GM12878 (cell line): ENCODE measurements around the gene NLGN1. TPM values are rescaled to one million over a fixed set of nuclear protein-coding genes. Genes with fewer than 3 reads are reported as not detected.

Experiments
- CREB1 ChIP-seq: IDR thresholded peaks from 2 replicates; pipeline ENCODE4 v1.6.1; 2012; ENCODE audit warnings: low read depth, mild to moderate bottlenecking, inconsistent platforms
- GATAD2B ChIP-seq: fragments of 450-650 bp; conservative IDR thresholded peaks from 2 replicates; pipeline ENCODE4 v1.6.1; 2017; ENCODE audit warnings: low read depth, mild to moderate bottlenecking, moderate library complexity
- HDGF ChIP-seq: fragments of 450-650 bp; IDR thresholded peaks from 2 replicates; pipeline ENCODE4 v1.6.1; 2016; ENCODE audit warnings: antibody characterized with exemption
- IRF4 ChIP-seq: IDR thresholded peaks from 2 replicates; pipeline ENCODE4 v1.6.1; 2011; ENCODE audit warnings: low read depth, low read length
- KLF5 ChIP-seq: fragments of 450-650 bp; IDR thresholded peaks from 2 replicates; pipeline ENCODE4 v1.6.1; 2014; ENCODE audit warnings: mild to moderate bottlenecking; ENCODE audit not compliant: partially characterized antibody
- NFYB ChIP-seq: IDR thresholded peaks from 2 replicates; pipeline ENCODE4 v1.6.1; 2011; ENCODE audit warnings: low read depth, mild to moderate bottlenecking, low read length, improper control_type of control experiment, moderate library complexity; ENCODE audit not compliant: insufficient read depth
- WRNIP1 ChIP-seq: IDR thresholded peaks from 2 replicates; pipeline ENCODE4 v1.6.1; 2011; ENCODE audit warnings: low read depth, low read length, improper control_type of control experiment, borderline replicate concordance
- ZNF207 ChIP-seq: fragments of 450-650 bp; IDR thresholded peaks from 2 replicates; pipeline ENCODE4 v1.6.1; 2014; ENCODE audit warnings: antibody characterized with exemption, mild to moderate bottlenecking, borderline replicate concordance
- ZNF217 ChIP-seq: fragments of 450-650 bp; IDR thresholded peaks from 2 replicates; pipeline ENCODE4 v1.6.1; 2017; ENCODE audit warnings: antibody characterized with exemption, mild to moderate bottlenecking
- polyA plus RNA-seq, 11 experiments: library from polyadenylated mRNA; depleted of rRNA in 4 of 11; unstranded in 6 of 11; stranded (reverse) in 5 of 11; fragments of >200 nt; fragmentation: Nextera tagmentation in 4 of 11; fragmentation: Illumina TruSeq in 1 of 11; extraction: Ambion mirVana in 4 of 11; extraction: Trizol in 1 of 11; gene quantifications; 1 replicate in 1 of 11; 2 replicates in 10 of 11; pipeline versions ENCODE4 v1.2.1 to v1.2.3, GENCODE V29; 2011 to 2016; ENCODE audit warnings: inconsistent platforms in 2 of 11, missing spikeins in 2 of 11, low read depth in 1 of 11
- total RNA-seq, 4 experiments: library from RNA; depleted of rRNA in 3 of 4; stranded (reverse); fragments of >200 nt in 3 of 4; fragmentation: Illumina TruSeq in 1 of 4; extraction: Trizol in 1 of 4; gene quantifications; 2 replicates each; pipeline versions ENCODE4 v1.2.1 to v1.2.3, GENCODE V29; 2013 to 2021
- TF ChIP-seq, protein P1 (sequence below): fragments of 450-650 bp; formaldehyde crosslinking; IDR thresholded peaks from 2 replicates; pipeline ENCODE4 v1.4.0; 2022; ENCODE audit warnings: mild to moderate bottlenecking, moderate library complexity
- TF ChIP-seq, protein P2 (sequence below): fragments of 450-650 bp; IDR thresholded peaks from 2 replicates; pipeline ENCODE4 v1.6.1; 2018; ENCODE audit warnings: mild to moderate bottlenecking, low read depth, moderate library complexity; ENCODE audit not compliant: partially characterized antibody
- TF ChIP-seq, protein P3 (sequence below): IDR thresholded peaks from 2 replicates; pipeline ENCODE4 v1.6.1; 2012; ENCODE audit warnings: low read depth, low read length, improper control_type of control experiment

The NLGN1 gene
- total and polyA plus RNA-seq, 10 of the 15 experiments (the other 5 are each of a cell fraction or from before 2014, with no cell fraction given) = not detected

DNA sequence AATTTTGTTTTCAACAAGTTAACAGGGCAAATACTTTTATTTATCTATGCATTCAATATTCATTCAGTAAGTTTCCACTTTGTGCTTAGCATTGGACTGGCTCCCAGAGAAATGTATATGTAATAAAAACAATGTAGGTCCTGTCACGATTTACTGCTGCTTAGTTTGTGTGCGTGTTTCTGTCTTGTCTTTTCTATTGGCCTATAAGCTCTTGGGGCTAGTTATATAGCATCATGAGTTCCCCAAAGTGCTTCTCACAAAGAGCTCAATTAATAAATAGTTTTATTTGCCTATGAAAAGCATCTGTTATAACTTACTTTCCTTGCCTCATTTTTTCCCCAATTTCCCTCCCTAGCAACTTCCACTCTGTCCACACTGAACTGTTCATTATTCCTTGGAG lies 794.9 kb downstream of the NLGN1 start (continued):
- TF ChIP-seq NFYB (no peak), ZNF207 (no peak), CREB1 (no peak), ZNF217 (no peak), KLF5 (no peak), HDGF (no peak), GATAD2B (no peak), WRNIP1 (no peak), IRF4 (no peak)
- TF ChIP-seq, protein P1, sequence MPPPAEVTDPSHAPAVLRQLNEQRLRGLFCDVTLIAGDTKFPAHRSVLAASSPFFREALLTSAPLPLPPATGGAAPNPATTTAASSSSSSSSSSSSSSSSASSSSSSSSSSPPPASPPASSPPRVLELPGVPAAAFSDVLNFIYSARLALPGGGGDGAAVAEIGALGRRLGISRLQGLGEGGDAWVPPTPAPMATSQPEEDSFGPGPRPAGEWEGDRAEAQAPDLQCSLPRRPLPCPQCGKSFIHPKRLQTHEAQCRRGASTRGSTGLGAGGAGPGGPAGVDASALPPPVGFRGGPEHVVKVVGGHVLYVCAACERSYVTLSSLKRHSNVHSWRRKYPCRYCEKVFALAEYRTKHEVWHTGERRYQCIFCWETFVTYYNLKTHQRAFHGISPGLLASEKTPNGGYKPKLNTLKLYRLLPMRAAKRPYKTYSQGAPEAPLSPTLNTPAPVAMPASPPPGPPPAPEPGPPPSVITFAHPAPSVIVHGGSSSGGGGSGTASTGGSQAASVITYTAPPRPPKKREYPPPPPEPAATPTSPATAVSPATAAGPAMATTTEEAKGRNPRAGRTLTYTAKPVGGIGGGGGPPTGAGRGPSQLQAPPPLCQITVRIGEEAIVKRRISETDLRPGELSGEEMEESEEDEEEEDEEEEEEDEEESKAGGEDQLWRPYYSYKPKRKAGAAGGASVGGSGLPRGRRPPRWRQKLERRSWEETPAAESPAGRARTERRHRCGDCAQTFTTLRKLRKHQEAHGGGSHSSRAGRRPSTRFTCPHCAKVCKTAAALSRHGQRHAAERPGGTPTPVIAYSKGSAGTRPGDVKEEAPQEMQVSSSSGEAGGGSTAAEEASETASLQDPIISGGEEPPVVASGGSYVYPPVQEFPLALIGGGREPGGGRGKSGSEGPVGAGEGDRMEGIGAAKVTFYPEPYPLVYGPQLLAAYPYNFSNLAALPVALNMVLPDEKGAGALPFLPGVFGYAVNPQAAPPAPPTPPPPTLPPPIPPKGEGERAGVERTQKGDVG (CRISPR knock-in tag) = no peak
- TF ChIP-seq, protein P2, sequence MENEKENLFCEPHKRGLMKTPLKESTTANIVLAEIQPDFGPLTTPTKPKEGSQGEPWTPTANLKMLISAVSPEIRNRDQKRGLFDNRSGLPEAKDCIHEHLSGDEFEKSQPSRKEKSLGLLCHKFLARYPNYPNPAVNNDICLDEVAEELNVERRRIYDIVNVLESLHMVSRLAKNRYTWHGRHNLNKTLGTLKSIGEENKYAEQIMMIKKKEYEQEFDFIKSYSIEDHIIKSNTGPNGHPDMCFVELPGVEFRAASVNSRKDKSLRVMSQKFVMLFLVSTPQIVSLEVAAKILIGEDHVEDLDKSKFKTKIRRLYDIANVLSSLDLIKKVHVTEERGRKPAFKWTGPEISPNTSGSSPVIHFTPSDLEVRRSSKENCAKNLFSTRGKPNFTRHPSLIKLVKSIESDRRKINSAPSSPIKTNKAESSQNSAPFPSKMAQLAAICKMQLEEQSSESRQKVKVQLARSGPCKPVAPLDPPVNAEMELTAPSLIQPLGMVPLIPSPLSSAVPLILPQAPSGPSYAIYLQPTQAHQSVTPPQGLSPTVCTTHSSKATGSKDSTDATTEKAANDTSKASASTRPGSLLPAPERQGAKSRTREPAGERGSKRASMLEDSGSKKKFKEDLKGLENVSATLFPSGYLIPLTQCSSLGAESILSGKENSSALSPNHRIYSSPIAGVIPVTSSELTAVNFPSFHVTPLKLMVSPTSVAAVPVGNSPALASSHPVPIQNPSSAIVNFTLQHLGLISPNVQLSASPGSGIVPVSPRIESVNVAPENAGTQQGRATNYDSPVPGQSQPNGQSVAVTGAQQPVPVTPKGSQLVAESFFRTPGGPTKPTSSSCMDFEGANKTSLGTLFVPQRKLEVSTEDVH = no peak
- TF ChIP-seq, protein P3, sequence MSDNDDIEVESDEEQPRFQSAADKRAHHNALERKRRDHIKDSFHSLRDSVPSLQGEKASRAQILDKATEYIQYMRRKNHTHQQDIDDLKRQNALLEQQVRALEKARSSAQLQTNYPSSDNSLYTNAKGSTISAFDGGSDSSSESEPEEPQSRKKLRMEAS = no peak
